Esophagus squamous epithelium (tissue), 5 donors: Measurements from ENCODE around the gene PRDM5. TPM values are rescaled to one million over a fixed set of nuclear protein-coding genes. Genes with fewer than 3 reads are reported as not detected.

Experiments used
- DNase-seq: peaks from one replicate; lab custom pipeline; 2025; lab: John Stamatoyannopoulos, UW
- H3K27ac ChIP-seq, 4 donors: fragments of 200-600 bp; sonication (generic); one replicate each; pipeline ENCODE4 v1.5.1; 2016 to 2019; ENCODE audit warnings: mild to moderate bottlenecking in 1 of 4
- H3K27me3 ChIP-seq, 4 donors: fragments of 200-600 bp; sonication (generic); 1 replicate in 3 of 4; 2 replicates in 1 of 4; pipeline versions ENCODE4 v1.5.1 to v1.6.0; 2017 to 2021; ENCODE audit warnings: antibody characterized with exemption in 1 of 4
- H3K36me3 ChIP-seq, 3 donors: fragments of 200-600 bp; sonication (generic); one replicate each; pipeline ENCODE4 v1.5.1; 2016 to 2019
- H3K4me1 ChIP-seq, 3 donors: fragments of 200-600 bp; sonication (generic); one replicate each; pipeline ENCODE4 v1.5.1; 2017 to 2019
- H3K4me3 ChIP-seq, 4 donors: fragments of 200-600 bp; sonication (generic); 1 replicate in 3 of 4; 2 replicates in 1 of 4; pipeline ENCODE4 v1.5.1; 2016 to 2019; ENCODE audit warnings: mild to moderate bottlenecking in 2 of 4, moderate library complexity in 1 of 4
- H3K9me3 ChIP-seq, 3 donors: fragments of 200-600 bp; sonication (generic); one replicate each; pipeline ENCODE4 v1.5.1; 2016 to 2019
- POLR2A ChIP-seq, 4 donors: fragments of 450-650 bp; IDR thresholded peaks; one replicate each; pipeline ENCODE4 v1.6.1; 2017; ENCODE audit warnings: antibody characterized with exemption in 4 of 4, mild to moderate bottlenecking in 4 of 4, moderate library complexity in 3 of 4
- WGBS, 2 donors: methylation state at CpG; one replicate each; pipeline ENCODE4 v1.1.5; 2018; 5-methylcytosine and 5-hydroxymethylcytosine counted together
- intact Hi-C: fragments of 100-400 bp; cut with DNase I; formaldehyde crosslinking; loops from one replicate; pipeline ENCODE4 v1.15.0; 2022
- total RNA-seq, 4 donors: library from RNA; depleted of rRNA; stranded (reverse); fragments of >200 nt; gene quantifications; one replicate each; pipeline ENCODE4 v1.1.0, GENCODE V29; 2016
- TF ChIP-seq, protein P1 (sequence below), 6 experiments: fragments of 450-650 bp in 4 of 6; fragments of 200-600 bp in 2 of 6; sonication (generic) in 2 of 6; IDR thresholded peaks; one replicate each; pipeline ENCODE4 v1.5.1; 2016 to 2019; ENCODE audit warnings: antibody characterized with exemption in 6 of 6, mild to moderate bottlenecking in 4 of 6, moderate library complexity in 4 of 6
- donor health status: DM: yes; HTN: yes; CAD: no.

The PRDM5 gene
- total RNA-seq, 4 donors from 2014 or later = 3.3 to 16.8 (median 6.2) TPM

DNA sequence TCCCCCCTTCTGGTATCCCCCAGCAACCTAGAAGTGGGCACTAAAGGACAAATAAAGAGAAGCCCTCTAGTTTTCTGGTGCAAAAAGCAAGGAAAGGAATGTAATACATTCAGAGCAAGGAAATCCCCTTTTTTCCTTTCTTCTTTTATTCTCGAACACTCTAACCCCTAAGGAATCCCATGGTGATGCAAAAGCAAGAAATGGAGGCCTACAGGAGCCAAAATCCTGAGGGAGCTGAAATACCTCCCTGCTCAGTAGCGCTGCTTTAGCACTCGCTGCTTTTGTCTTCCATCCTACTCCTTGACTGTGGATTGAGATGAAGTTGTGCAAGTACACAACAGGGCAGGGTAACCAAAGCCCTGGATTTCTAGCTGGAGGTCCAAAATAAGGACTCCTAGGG is 251.0 kb downstream of the PRDM5 start:
- H3K4me3 ChIP-seq = no peak overlapping the region
- no peaks in the 10 kb centered on the region for H3K36me3 ChIP-seq
- H3K27ac ChIP-seq = no peak overlapping the region
- H3K4me1 ChIP-seq = no peaks in the 10 kb centered on the region
- 80 to 93% methylated on average over 3 of the region's 3 CpGs for WGBS, 2 donors
- no peak for DNase-seq
- intact Hi-C loops = no loop called here
- no peaks in the 10 kb centered on the region for H3K27me3 ChIP-seq
- TF ChIP-seq, protein P1, sequence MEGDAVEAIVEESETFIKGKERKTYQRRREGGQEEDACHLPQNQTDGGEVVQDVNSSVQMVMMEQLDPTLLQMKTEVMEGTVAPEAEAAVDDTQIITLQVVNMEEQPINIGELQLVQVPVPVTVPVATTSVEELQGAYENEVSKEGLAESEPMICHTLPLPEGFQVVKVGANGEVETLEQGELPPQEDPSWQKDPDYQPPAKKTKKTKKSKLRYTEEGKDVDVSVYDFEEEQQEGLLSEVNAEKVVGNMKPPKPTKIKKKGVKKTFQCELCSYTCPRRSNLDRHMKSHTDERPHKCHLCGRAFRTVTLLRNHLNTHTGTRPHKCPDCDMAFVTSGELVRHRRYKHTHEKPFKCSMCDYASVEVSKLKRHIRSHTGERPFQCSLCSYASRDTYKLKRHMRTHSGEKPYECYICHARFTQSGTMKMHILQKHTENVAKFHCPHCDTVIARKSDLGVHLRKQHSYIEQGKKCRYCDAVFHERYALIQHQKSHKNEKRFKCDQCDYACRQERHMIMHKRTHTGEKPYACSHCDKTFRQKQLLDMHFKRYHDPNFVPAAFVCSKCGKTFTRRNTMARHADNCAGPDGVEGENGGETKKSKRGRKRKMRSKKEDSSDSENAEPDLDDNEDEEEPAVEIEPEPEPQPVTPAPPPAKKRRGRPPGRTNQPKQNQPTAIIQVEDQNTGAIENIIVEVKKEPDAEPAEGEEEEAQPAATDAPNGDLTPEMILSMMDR (IDR thresholded peaks at IDR 0.05) = no peak
- no peak for TF ChIP-seq POLR2A (IDR thresholded peaks at IDR 0.05)
- H3K9me3 ChIP-seq = peaks cover 0 to 6% (median 0%) of the 10 kb centered on the region in 3 donors

DNA sequence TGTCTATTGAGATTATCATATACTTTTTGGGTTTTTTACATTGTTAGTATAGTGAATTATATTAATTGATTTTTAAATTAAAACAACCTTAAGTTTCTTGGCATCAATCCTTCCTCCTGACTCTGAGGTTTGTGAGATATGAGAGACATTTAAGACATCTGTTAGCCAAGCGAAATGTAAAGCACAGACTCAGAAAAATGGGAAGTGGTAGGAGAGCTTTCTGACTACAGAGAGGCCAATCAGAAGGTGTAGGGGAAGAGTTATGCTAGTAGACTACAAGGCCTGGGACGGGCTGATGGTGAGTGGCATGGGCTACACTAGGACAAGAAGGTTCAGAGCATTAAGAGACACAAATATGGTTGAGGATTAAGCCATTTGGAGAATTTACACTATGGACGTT is 255.4 kb downstream of the PRDM5 start:
- TF ChIP-seq POLR2A (IDR thresholded peaks at IDR 0.05) = no peak
- TF ChIP-seq, protein P1 (IDR thresholded peaks at IDR 0.05) = no peak
- H3K4me1 ChIP-seq = no peaks in the 10 kb centered on the region
- no peak for DNase-seq
- H3K27ac ChIP-seq = no peak overlapping the region
- no peaks in the 10 kb centered on the region for H3K36me3 ChIP-seq
- no peak overlapping the region for H3K4me3 ChIP-seq
- no peaks in the 10 kb centered on the region for H3K27me3 ChIP-seq
- no peaks in the 10 kb centered on the region for H3K9me3 ChIP-seq
- 69 to 70% methylated on average over 3 of the region's 3 CpGs for WGBS, 2 donors
- intact Hi-C loops = no loop called here

DNA sequence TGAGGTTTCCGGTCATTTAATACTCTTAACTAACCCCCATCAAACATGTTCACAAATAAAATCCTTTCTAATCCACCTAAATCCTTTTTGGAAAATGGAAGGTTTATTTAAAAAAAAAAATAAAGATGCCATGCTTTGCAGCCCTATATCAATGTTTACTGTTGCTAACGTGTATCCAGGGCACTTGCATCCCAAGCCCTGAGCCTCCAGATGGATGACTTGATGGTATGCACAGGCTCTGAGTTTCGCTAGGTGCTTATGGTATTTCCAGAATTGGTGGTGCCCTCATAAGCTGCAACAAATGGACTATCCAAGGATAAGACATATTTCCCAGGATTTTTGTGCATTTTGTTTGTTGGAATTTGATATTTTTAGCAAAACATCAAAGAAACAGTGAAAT is 257.7 kb downstream of the PRDM5 start:
- no peak for DNase-seq
- Histone ChIP-seq H3K36me3 (no peaks in the 10 kb centered on the region), H3K27ac (no peak overlapping the region), H3K27me3 (no peaks in the 10 kb centered on the region), H3K4me3 (no peak overlapping the region), H3K9me3 (no peaks in the 10 kb centered on the region), H3K4me1 (no peaks in the 10 kb centered on the region)
- intact Hi-C loops = no loop called here
- TF ChIP-seq POLR2A (IDR thresholded peaks at IDR 0.05) = no peak
- TF ChIP-seq, protein P1 (IDR thresholded peaks at IDR 0.05) = no peak
- 52 to 65% methylated on average over 3 of the region's 3 CpGs for WGBS, 2 donors

DNA sequence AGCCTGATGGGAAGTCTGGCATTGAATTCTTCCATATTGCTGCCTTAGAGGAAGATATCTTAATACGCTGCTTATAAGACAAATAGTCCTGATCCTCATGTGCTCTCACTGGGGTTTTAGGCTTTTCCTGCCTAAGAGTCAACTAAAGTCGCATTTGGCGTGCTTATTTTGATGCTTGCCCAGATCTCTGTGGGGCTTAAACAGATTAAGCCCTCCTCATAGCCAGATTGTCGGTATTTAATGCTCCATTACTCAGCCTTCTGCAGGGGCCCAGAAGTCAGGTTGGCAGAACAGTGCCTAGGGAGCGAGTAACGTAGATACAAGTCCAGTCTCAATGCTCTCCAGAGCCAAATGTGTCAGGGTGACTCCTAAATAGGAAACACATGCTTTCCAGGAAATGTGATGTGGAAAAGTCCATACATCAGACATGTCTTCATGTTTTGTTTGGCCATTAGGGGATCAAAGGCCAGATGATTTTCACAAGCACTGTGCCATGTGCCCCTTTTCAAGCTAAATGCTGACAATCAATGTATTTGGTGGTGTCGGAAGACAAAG is 262.8 kb downstream of the PRDM5 start:
- no peaks in the 10 kb centered on the region for H3K4me1 ChIP-seq
- H3K9me3 ChIP-seq = no peaks in the 10 kb centered on the region
- H3K36me3 ChIP-seq = no peaks in the 10 kb centered on the region
- intact Hi-C loops = no loop called here
- no peak overlapping the region for H3K4me3 ChIP-seq
- 59 to 79% methylated on average over 4 to 5 of the region's 7 CpGs for whole genome bisulfite sequencing, 2 donors
- DNase-seq = no peak
- no peak for TF ChIP-seq POLR2A (IDR thresholded peaks at IDR 0.05)
- TF ChIP-seq, protein P1 (IDR thresholded peaks at IDR 0.05) = no peak
- H3K27ac ChIP-seq = no peak overlapping the region
- no peaks in the 10 kb centered on the region for H3K27me3 ChIP-seq

DNA sequence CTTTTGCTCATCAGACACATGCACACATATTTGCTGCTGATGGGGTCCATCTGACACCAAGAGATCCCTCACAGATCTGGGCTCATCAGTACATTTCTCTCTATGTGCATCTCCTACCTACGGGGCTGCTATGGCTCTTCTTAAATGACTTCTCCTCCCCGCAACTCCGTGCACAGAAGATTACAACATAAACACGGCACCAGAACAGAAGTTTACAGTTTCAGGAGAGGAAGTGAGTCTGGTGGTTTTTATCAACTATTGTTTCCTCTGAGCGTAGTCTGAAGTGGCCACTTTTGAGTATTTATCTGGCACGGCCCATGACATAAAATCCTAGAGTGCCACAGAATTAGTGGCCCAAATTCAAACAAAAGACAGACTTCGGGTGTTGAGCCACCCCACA is 263.8 kb downstream of the PRDM5 start:
- Histone ChIP-seq H3K36me3 (no peaks in the 10 kb centered on the region), H3K4me3 (no peak overlapping the region), H3K27ac (no peak overlapping the region), H3K27me3 (no peaks in the 10 kb centered on the region), H3K9me3 (no peaks in the 10 kb centered on the region), H3K4me1 (no peaks in the 10 kb centered on the region)
- WGBS, 2 donors = 48 to 73% methylated on average over 5 to 7 of the region's 7 CpGs
- DNase-seq = no peak
- TF ChIP-seq, protein P1 (IDR thresholded peaks at IDR 0.05) = no peak
- no peak for TF ChIP-seq POLR2A (IDR thresholded peaks at IDR 0.05)
- intact Hi-C loops = no loop called here
